IMR-90 (cell line): Measurements from ENCODE around the gene LYZL6.
A peak's percentile ranks its signal among the peaks of the same experiment; 100 is the strongest.

Experiments used
- CEBPB ChIP-seq: IDR thresholded peaks from 2 replicates; pipeline ENCODE4 v1.6.1; 2012; ENCODE audit warnings: low read depth, low read length, improper control_type of control experiment
- CHD1 ChIP-seq: IDR thresholded peaks from 2 replicates; pipeline ENCODE4 v1.6.1; 2012; ENCODE audit warnings: low read depth, low read length, improper control_type of control experiment
- CTCF ChIP-seq: conservative IDR thresholded peaks from 2 replicates; pipeline ENCODE4 v1.5.1; 2012; ENCODE audit warnings: mild to moderate bottlenecking, low read depth, low read length, improper control_type of control experiment
- ELK1 ChIP-seq: fragments of 150-350 bp; IDR thresholded peaks from 2 replicates; pipeline ENCODE4 v1.6.1; 2016; ENCODE audit warnings: low read depth, mild to moderate bottlenecking, low read length, moderate library complexity, borderline replicate concordance
- MAFK ChIP-seq: IDR thresholded peaks from 2 replicates; pipeline ENCODE4 v1.6.1; 2012; ENCODE audit warnings: low read depth, low read length, improper control_type of control experiment
- MAZ ChIP-seq: IDR thresholded peaks from 2 replicates; pipeline ENCODE4 v1.6.1; 2012; ENCODE audit warnings: low read depth, mild to moderate bottlenecking, low read length, improper control_type of control experiment, moderate library complexity, borderline replicate concordance
- MXI1 ChIP-seq: IDR thresholded peaks from 2 replicates; pipeline ENCODE4 v1.6.1; 2012; ENCODE audit warnings: low read depth, mild to moderate bottlenecking, low read length, moderate library complexity, borderline replicate concordance
- NFE2L2 ChIP-seq: fragments of 150-350 bp; IDR thresholded peaks from 2 replicates; pipeline ENCODE4 v1.6.1; 2016; ENCODE audit warnings: low read depth, mild to moderate bottlenecking, low read length
- POLR2A ChIP-seq: IDR thresholded peaks from 2 replicates; pipeline ENCODE4 v1.6.1; 2012; ENCODE audit warnings: mild to moderate bottlenecking, low read depth, low read length
- RAD21 ChIP-seq: IDR thresholded peaks from 2 replicates; pipeline ENCODE4 v1.6.1; 2012; ENCODE audit warnings: low read length, improper control_type of control experiment
- RCOR1 ChIP-seq: IDR thresholded peaks from 2 replicates; pipeline ENCODE4 v1.6.1; 2012; ENCODE audit warnings: mild to moderate bottlenecking, low read length, improper control_type of control experiment; ENCODE audit not compliant: insufficient replicate concordance
- RFX5 ChIP-seq: IDR thresholded peaks from 2 replicates; pipeline ENCODE4 v1.8.0; 2012; ENCODE audit warnings: low read depth, mild to moderate bottlenecking, low read length, moderate library complexity
- SMC3 ChIP-seq: fragments of 150-350 bp; IDR thresholded peaks from 2 replicates; pipeline ENCODE4 v1.6.1; 2016; ENCODE audit warnings: low read depth, mild to moderate bottlenecking, antibody characterized with exemption, low read length, moderate library complexity
- USF2 ChIP-seq: fragments of 150-350 bp; IDR thresholded peaks from 2 replicates; pipeline ENCODE4 v1.6.1; 2017; ENCODE audit warnings: mild to moderate bottlenecking, antibody characterized with exemption, low read length, low read depth

- TF ChIP-seq MAFK: no peak
- TF ChIP-seq MXI1: no peak
- peak; percentile 72 for TF ChIP-seq SMC3
- no peak for TF ChIP-seq USF2
- TF ChIP-seq CTCF: peak; percentile 87
- no peak for TF ChIP-seq RFX5
- TF ChIP-seq POLR2A: no peak
- TF ChIP-seq ELK1: no peak
- TF ChIP-seq RAD21: peak; percentile 82
- no peak for TF ChIP-seq NFE2L2
- no peak for TF ChIP-seq CHD1
- TF ChIP-seq CEBPB: no peak
- no peak for TF ChIP-seq MAZ
- no peak for TF ChIP-seq RCOR1
Measured at GRCh38 chr17:35969558-35970380, 26.3 kb upstream of the LYZL6 start.
